BJ (cell line): ENCODE results near the gene ITPKB. TPM values are rescaled to one million over a fixed set of nuclear protein-coding genes. Genes with fewer than 3 reads are reported as not detected.
"Not testable (repeated sequence)": the region's sequence is repeated elsewhere in the genome, so short reads cannot be mapped to it uniquely, and the experiment has no call there.

ENCODE experiments used
- CTCF ChIA-PET: fragments of 350-600 bp; formaldehyde crosslinking; extraction: SDS; loops from one replicate; lab custom pipeline; 2021; ENCODE audit warnings: antibody characterized with exemption, inconsistent platforms; lab: Yijun Ruan, JAX
- POLR2A ChIA-PET: fragments of 300-600 bp; sonication (Branson Sonifier 250); formaldehyde crosslinking; extraction: SDS; loops from one replicate; lab custom pipeline; 2021; ENCODE audit warnings: antibody characterized with exemption; lab: Charles Lee
- DNase-seq: peaks from one replicate; pipeline ENCODE4 v3.0.0-alpha.2; 2011; ENCODE audit warnings: low read depth
- H3K27me3 ChIP-seq: 2 replicates; pipeline ENCODE4 v1.6.0; 2011; ENCODE audit warnings: low read length; ENCODE audit not compliant: control insufficient read depth, insufficient read depth
- H3K36me3 ChIP-seq: 2 replicates; pipeline ENCODE4 v1.5.1; 2011; ENCODE audit warnings: low read length; ENCODE audit not compliant: control insufficient read depth, insufficient read depth
- H3K4me3 ChIP-seq: 2 replicates; pipeline ENCODE4 v1.5.1; 2011; ENCODE audit warnings: low read depth, mild to moderate bottlenecking, control low read depth, low read length
- polyA plus RNA-seq: library from polyadenylated mRNA; depleted of rRNA; stranded (reverse); fragments of >200 nt; gene quantifications from 2 replicates; pipeline ENCODE4 v1.2.3, GENCODE V29; 2011
- TF ChIP-seq, protein P1 (sequence below): IDR thresholded peaks from 2 replicates; pipeline ENCODE4 v1.5.1; 2011; ENCODE audit warnings: low read depth, mild to moderate bottlenecking, control low read depth, inconsistent platforms, low read length, moderate library complexity; ENCODE audit not compliant: insufficient read depth

ITPKB gene
- polyA plus RNA-seq, 1 experiment, result 1.4 TPM

DNA sequence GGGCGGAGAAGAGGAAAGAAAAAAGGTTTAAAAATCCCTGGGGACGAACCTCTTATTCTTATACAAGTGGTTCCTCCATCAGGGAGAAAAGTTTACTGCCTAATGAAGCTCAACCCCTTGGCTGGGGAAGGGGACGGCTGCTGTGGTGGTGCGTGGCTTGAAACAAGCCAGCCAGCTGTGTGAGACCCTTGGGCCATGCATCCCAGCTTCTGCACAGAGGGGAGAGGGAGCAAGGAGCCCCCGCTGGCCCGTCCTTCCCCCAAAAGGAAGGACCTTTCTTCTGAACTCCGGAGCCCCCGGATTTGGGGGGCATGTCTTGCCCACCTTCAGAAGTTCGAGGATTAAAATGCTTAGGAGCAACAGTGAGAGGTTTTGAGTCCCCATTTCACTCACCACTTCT is 123.2 kb downstream of the ITPKB start:
- POLR2A ChIA-PET, result no interaction called here
- no peaks in the 10 kb centered on the region for H3K36me3 ChIP-seq
- peaks cover 7% of the 10 kb centered on the region for H3K27me3 ChIP-seq
- no peak overlapping the region for H3K4me3 ChIP-seq
- CTCF ChIA-PET, result interaction anchor here (1.1 kb wide), 1 partner anchor 10 kb away, joined by 3 read pairs; no protein-coding TSS in a partner anchor
- TF ChIP-seq, protein P1, sequence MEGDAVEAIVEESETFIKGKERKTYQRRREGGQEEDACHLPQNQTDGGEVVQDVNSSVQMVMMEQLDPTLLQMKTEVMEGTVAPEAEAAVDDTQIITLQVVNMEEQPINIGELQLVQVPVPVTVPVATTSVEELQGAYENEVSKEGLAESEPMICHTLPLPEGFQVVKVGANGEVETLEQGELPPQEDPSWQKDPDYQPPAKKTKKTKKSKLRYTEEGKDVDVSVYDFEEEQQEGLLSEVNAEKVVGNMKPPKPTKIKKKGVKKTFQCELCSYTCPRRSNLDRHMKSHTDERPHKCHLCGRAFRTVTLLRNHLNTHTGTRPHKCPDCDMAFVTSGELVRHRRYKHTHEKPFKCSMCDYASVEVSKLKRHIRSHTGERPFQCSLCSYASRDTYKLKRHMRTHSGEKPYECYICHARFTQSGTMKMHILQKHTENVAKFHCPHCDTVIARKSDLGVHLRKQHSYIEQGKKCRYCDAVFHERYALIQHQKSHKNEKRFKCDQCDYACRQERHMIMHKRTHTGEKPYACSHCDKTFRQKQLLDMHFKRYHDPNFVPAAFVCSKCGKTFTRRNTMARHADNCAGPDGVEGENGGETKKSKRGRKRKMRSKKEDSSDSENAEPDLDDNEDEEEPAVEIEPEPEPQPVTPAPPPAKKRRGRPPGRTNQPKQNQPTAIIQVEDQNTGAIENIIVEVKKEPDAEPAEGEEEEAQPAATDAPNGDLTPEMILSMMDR, result no peak
- no peak for DNase-seq

DNA sequence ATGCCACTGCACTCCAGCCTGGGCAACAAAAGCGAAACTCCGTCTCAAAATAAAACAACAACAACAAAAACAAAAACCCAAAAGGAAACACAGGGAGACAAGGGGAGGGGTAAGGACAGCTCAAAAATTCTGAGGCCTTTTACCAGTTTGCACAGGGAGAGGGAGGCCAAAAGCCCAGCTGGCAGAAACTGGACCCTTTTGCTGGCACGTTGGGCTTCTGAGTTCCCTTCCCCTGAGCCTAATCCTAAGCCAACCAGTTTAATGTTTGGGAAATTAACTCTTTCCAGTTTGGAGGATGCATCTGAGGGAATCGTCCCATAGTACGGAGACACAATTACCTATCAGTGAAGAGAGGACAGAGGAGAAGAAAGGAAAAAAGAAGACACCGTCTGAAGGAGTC is 127.1 kb downstream of the ITPKB start:
- H3K27me3 ChIP-seq, H3K4me3 ChIP-seq, POLR2A ChIA-PET, DNase-seq, H3K36me3 ChIP-seq: not testable (repeated sequence)
- CTCF ChIA-PET, result interaction anchor here (1.0 to 1.8 kb wide), 2 partner anchors 14 to 64 kb away, joined by 4 to 5 read pairs; no protein-coding TSS in a partner anchor

DNA sequence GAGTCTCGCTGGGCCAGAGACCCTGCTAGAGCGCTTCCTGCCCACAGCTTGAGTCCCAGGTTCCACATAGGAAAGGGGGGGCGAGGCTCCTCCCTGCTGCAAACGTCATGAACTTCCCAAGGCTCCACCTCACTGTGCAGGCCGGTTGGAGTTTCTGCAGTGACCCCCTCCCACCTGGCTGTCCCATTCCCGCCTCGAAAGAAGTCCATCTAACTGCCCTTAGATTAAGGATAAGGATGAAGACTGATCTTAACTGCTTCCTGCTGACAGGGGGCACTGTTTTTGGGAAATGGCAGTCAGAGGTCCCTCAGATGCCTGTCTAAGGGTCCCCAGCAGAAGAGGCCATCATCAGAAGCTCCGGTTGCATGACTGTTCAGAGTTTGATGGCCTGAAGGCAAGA is 127.8 kb downstream of the ITPKB start:
- POLR2A ChIA-PET, result no interaction called here
- TF ChIP-seq, protein P1, result no peak

DNA sequence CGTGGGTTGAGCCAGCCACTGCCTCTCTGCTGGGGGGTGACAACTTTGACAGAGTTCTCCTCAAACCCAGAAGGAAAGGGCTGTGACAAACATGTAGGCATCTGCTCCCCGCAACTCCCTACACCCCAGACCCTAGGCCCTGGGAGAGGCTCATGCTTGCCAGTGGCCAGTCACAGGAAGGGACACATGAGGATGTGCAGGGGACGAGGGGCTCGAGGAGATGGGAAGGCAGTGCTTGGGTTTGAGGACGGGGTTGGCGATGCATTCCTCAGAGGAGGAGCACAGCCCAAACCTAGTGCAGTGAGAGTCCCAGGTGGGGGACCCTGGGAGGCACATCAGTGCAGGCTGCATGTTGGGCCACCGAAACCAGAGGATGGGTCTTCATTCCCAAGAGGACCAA is 128.4 kb downstream of the ITPKB start:
- CTCF ChIA-PET, result interaction anchor here (1.0 to 3.8 kb wide), 4 partner anchors 13 to 829 kb away, joined by 3 to 29 read pairs (median 14); partner anchors contain the start of gene STUM
- TF ChIP-seq, protein P1, result no peak
- Histone ChIP-seq H3K27me3 (peaks cover 2% of the 10 kb centered on the region; the same call in 1 of the 2 replicates), H3K36me3 (no peaks in the 10 kb centered on the region), H3K4me3 (no peak overlapping the region)
- no peak for DNase-seq
- POLR2A ChIA-PET, result no interaction called here

More for the DNA sequence above, 127.8 kb downstream of the ITPKB start:
- CTCF ChIA-PET, result interaction anchor here (1.8 to 3.8 kb wide), 2 partner anchors 14 to 64 kb away, joined by 5 to 24 read pairs; no protein-coding TSS in a partner anchor
- Histone ChIP-seq H3K27me3 (peaks cover 2% of the 10 kb centered on the region; the same call in 1 of the 2 replicates), H3K36me3 (no peaks in the 10 kb centered on the region), H3K4me3 (no peak overlapping the region)
- DNase-seq, result no peak

DNA sequence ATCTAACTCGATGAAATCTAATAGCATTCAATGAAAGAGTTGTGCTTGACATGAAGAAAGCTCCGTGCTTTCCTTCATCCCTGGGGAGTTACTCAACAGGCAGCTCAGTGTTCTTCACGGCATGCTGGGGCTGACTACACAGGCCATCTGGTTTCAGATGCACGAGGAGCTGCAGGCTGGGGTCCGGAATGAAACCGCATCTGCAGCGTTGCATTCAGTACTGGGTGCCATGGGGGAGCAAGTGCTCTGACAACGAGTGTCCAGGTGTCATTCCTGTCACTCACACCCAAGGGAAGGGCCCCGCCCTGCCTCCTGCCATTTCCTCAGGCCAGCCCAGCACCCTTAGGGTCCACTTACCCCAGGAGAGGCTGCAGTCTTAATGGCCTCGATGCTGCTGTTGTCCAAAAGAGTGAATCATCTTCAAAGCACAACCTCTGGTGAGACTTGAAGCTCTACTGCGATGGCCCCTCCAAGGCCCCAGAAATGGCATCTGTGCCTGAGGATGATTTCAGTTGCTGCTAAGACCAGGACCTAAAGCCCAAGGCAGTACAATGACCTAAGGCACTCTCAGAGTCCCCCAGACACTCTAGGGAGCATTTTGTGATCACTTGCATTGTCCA is 129.1 kb downstream of the ITPKB start:
- Histone ChIP-seq H3K4me3 (no peak overlapping the region), H3K36me3 (no peaks in the 10 kb centered on the region), H3K27me3 (peaks cover 2% of the 10 kb centered on the region; the same call in 1 of the 2 replicates)
- no peak for DNase-seq
- CTCF ChIA-PET, result interaction anchor here (1.0 to 3.8 kb wide), 10 partner anchors 10 to 830 kb away, joined by 3 to 29 read pairs (median 5); partner anchors contain the start of gene STUM
- TF ChIP-seq, protein P1, result no peak
- POLR2A ChIA-PET, result interaction anchor here (0.6 kb wide), 1 partner anchor 429 kb away, joined by 4 read pairs; no protein-coding TSS in a partner anchor
